Measurements from ENCODE around the gene COMMD7. TPM values are rescaled to one million over a fixed set of nuclear protein-coding genes. Genes with fewer than 3 reads are reported as not detected.
"Not testable (repeated sequence)": the region's sequence is repeated elsewhere in the genome, so short reads cannot be mapped to it uniquely, and the experiment has no call there.

The COMMD7 gene
- total RNA-seq, 1 donor = 61.2 TPM

GRCh38 chr20:32737371-32738223 is 5.7 kb downstream of the COMMD7 start:
- no peaks in the 10 kb centered on the region for H4K20me1 ChIP-seq (ENCODE audit: insufficient read depth, low read length)
- DNase-seq (ENCODE audit: insufficient read length, low spot score, missing footprints) = peak; percentile 81
- no peaks in the 10 kb centered on the region for H3K27me3 ChIP-seq (ENCODE audit: insufficient read depth, low read length)
- peaks cover 52% of the 10 kb centered on the region for H3K79me2 ChIP-seq (ENCODE audit: insufficient read depth, low read length)
- no peaks in the 10 kb centered on the region for H3K9me3 ChIP-seq (ENCODE audit: low read depth, low read length)
- H3K4me1 ChIP-seq (ENCODE audit: insufficient read depth, low read length) = peaks cover 13% of the 10 kb centered on the region
- no peaks in the 10 kb centered on the region for H3K36me3 ChIP-seq (ENCODE audit: insufficient read depth, low read length)
- TF ChIP-seq CTCF (IDR thresholded peaks at IDR 0.05; ENCODE audit: extremely low read depth, low read depth, low read length) = no peak
- H2AFZ ChIP-seq (ENCODE audit: low read length) = peak overlapping the region; percentile 39
- H3K27ac ChIP-seq (ENCODE audit: low read depth, low read length) = peak overlapping the region; percentile 56
- no peak overlapping the region for H3K4me3 ChIP-seq (ENCODE audit: insufficient read depth, low read length)
- peak overlapping the region; percentile 50 for H3K4me2 ChIP-seq (ENCODE audit: insufficient read depth, low read length)

DNA sequence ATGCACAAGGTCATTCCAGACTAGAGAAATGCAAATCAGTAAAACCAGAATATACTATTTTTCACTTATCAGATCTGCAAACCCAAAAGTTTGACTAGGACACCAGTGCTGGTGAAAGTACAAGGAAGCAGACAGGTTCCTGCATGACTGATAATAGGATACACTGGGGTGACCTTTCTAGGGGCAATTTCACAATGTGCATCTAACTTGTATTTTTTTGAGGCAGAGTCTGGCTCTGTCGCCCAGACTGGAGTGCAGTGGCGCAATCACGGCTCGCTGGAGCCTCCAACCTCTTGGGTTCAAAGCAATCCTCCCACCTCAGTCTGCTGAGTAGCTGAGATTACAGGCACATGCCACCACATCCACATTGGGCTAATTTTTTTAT is 11.4 kb downstream of the COMMD7 start:
- Histone ChIP-seq H2AFZ (ENCODE audit: low read length) (no peak overlapping the region), H3K27me3 (ENCODE audit: insufficient read depth, low read length) (no peaks in the 10 kb centered on the region), H3K4me3 (ENCODE audit: insufficient read depth, low read length) (no peak overlapping the region), H3K4me2 (ENCODE audit: insufficient read depth, low read length) (no peak overlapping the region), H3K9me3 (ENCODE audit: low read depth, low read length) (no peaks in the 10 kb centered on the region), H3K79me2 (ENCODE audit: insufficient read depth, low read length) (peaks cover 33% of the 10 kb centered on the region), H3K36me3 (ENCODE audit: insufficient read depth, low read length) (peaks cover 5% of the 10 kb centered on the region), H3K4me1 (ENCODE audit: insufficient read depth, low read length) (peaks cover 30% of the 10 kb centered on the region), H3K27ac (ENCODE audit: low read depth, low read length) (no peak overlapping the region), H4K20me1 (ENCODE audit: insufficient read depth, low read length) (no peaks in the 10 kb centered on the region)
- TF ChIP-seq CTCF (IDR thresholded peaks at IDR 0.05; ENCODE audit: extremely low read depth, low read depth, low read length) = no peak
- peak; percentile 58 for DNase-seq (ENCODE audit: insufficient read length, low spot score, missing footprints)

GRCh38 chr20:32729334-32729733 is 13.9 kb downstream of the COMMD7 start:
- peaks cover 22% of the 10 kb centered on the region for H3K79me2 ChIP-seq (ENCODE audit: insufficient read depth, low read length)
- peaks cover 30% of the 10 kb centered on the region for H3K4me1 ChIP-seq (ENCODE audit: insufficient read depth, low read length)
- H2AFZ ChIP-seq (ENCODE audit: low read length); H3K4me2 ChIP-seq (ENCODE audit: insufficient read depth, low read length); DNase-seq (ENCODE audit: insufficient read length, low spot score, missing footprints); H3K4me3 ChIP-seq (ENCODE audit: insufficient read depth, low read length); H4K20me1 ChIP-seq (ENCODE audit: insufficient read depth, low read length); H3K36me3 ChIP-seq (ENCODE audit: insufficient read depth, low read length); H3K27me3 ChIP-seq (ENCODE audit: insufficient read depth, low read length); H3K27ac ChIP-seq (ENCODE audit: low read depth, low read length); H3K9me3 ChIP-seq (ENCODE audit: low read depth, low read length): not testable (repeated sequence)

DNA sequence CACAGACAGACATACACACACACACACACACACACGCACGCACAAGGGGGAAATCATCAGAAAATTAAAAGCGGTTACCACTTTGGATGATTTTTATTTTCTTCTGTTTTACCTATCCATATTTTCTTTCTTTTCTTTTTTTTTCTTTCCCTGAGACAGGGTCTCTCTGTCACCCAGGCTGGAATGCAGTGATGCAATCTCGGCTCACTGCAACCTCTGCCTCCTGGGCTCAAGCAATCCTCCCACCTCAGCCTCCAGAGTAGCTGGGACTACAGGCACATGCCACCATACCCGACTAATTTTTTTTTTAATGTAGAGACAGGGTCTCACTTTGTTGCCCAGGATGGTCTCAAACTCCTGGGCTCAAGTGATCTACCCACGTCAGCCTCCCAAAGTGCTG is 14.8 kb downstream of the COMMD7 start:
- H3K27me3 ChIP-seq (ENCODE audit: insufficient read depth, low read length); H3K27ac ChIP-seq (ENCODE audit: low read depth, low read length); H2AFZ ChIP-seq (ENCODE audit: low read length); H3K4me3 ChIP-seq (ENCODE audit: insufficient read depth, low read length); H3K4me2 ChIP-seq (ENCODE audit: insufficient read depth, low read length); H3K36me3 ChIP-seq (ENCODE audit: insufficient read depth, low read length); H3K9me3 ChIP-seq (ENCODE audit: low read depth, low read length); H4K20me1 ChIP-seq (ENCODE audit: insufficient read depth, low read length); DNase-seq (ENCODE audit: insufficient read length, low spot score, missing footprints): not testable (repeated sequence)
- H3K79me2 ChIP-seq (ENCODE audit: insufficient read depth, low read length) = peaks cover 22% of the 10 kb centered on the region
- peaks cover 30% of the 10 kb centered on the region for H3K4me1 ChIP-seq (ENCODE audit: insufficient read depth, low read length)

GRCh38 chr20:32727683-32728082 is 15.6 kb downstream of the COMMD7 start:
- DNase-seq (ENCODE audit: insufficient read length, low spot score, missing footprints) = peak; percentile 99
- H3K27ac ChIP-seq (ENCODE audit: low read depth, low read length) = no peak overlapping the region
- H3K9me3 ChIP-seq (ENCODE audit: low read depth, low read length) = no peaks in the 10 kb centered on the region
- TF ChIP-seq CTCF (IDR thresholded peaks at IDR 0.05; ENCODE audit: extremely low read depth, low read depth, low read length) = no peak
- peak overlapping the region; percentile 24 for H3K4me2 ChIP-seq (ENCODE audit: insufficient read depth, low read length)
- H3K27me3 ChIP-seq (ENCODE audit: insufficient read depth, low read length) = no peaks in the 10 kb centered on the region
- H3K79me2 ChIP-seq (ENCODE audit: insufficient read depth, low read length) = peaks cover 20% of the 10 kb centered on the region
- no peak overlapping the region for H2AFZ ChIP-seq (ENCODE audit: low read length)
- H3K36me3 ChIP-seq (ENCODE audit: insufficient read depth, low read length) = peaks cover 10% of the 10 kb centered on the region
- H4K20me1 ChIP-seq (ENCODE audit: insufficient read depth, low read length) = no peaks in the 10 kb centered on the region
- peaks cover 30% of the 10 kb centered on the region for H3K4me1 ChIP-seq (ENCODE audit: insufficient read depth, low read length)
- H3K4me3 ChIP-seq (ENCODE audit: insufficient read depth, low read length) = no peak overlapping the region
